K562 (cell line): ENCODE measurements around the gene DNAL4. TPM values are rescaled to one million over a fixed set of nuclear protein-coding genes. Genes with fewer than 3 reads are reported as not detected.

Experiments used
- ATAC-seq: fragments of 200-7000 bp; cut with Tn5 transposase; 3 replicates; pipeline ENCODE4 v1.9.1; 2020; ENCODE audit warnings: moderate library complexity
- BruUV-seq: library from RNA; stranded (reverse); fragments of 400-500 nt; replicated peaks from 2 replicates; lab custom pipeline; 2021; lab: Mats Ljungman, UMichigan
- CTCF ChIA-PET: fragments of 300-600 bp; formaldehyde crosslinking; extraction: SDS; loops from one replicate; lab custom pipeline; 2021; ENCODE audit warnings: low intra/inter-chr PET ratio; lab: Yijun Ruan, JAX
- POLR2A ChIA-PET: fragments of 300-600, 350-650 bp; sonication (Branson Sonifier 250); formaldehyde crosslinking; extraction: SDS; loops from one replicate; lab custom pipeline; 2021; ENCODE audit warnings: antibody characterized with exemption, inconsistent platforms; lab: Yijun Ruan, JAX
- DNase-seq, 4 experiments: peaks; one replicate each; pipeline versions ENCODE4 v3.0.0 to v3.0.0-alpha.2; 2011 to 2018; ENCODE audit warnings: low spot score in 3 of 4, mixed read lengths in 3 of 4; ENCODE audit errors: extremely low read depth in 1 of 4
- FAIRE-seq: peaks from 2 replicates; lab custom pipeline; 2011; peaks lifted over from hg19 to GRCh38; lab: Jason Lieb, UNC
- H2AFZ ChIP-seq: 2 replicates; pipeline ENCODE4 v1.6.0; 2011; ENCODE audit warnings: low read depth, low read length, control low read depth, inconsistent platforms
- H3K27ac ChIP-seq: fragments of 200-600 bp; 3 replicates; pipeline ENCODE4 v1.8.0; 2011; ENCODE audit warnings: low read depth, mild to moderate bottlenecking, control low read depth, inconsistent platforms, low read length, moderate library complexity, mixed read lengths; ENCODE audit errors: extremely low read depth
- H3K27me3 ChIP-seq, 2 experiments: fragments of 300-600 bp in 1 of 2; 2 replicates in 1 of 2; 3 replicates in 1 of 2; pipeline versions ENCODE4 v1.6.0 to v1.8.0; 2011; ENCODE audit warnings: inconsistent platforms in 2 of 2, low read length in 2 of 2, mild to moderate bottlenecking in 1 of 2, mixed read lengths in 1 of 2, moderate library complexity in 1 of 2; ENCODE audit not compliant: control insufficient read depth in 2 of 2, insufficient read depth in 2 of 2
- H3K36me3 ChIP-seq: fragments of 300-600 bp; 3 replicates; pipeline ENCODE4 v1.8.0; 2011; ENCODE audit warnings: mild to moderate bottlenecking, low read length, inconsistent platforms; ENCODE audit not compliant: control insufficient read depth, insufficient read depth
- H3K4me1 ChIP-seq, 2 experiments: fragments of 200-600 bp in 1 of 2; replicated peaks in 1 of 2; 2 replicates in 1 of 2; 3 replicates in 1 of 2; pipeline versions ENCODE4 v1.5.1 to v1.8.0; 2011; ENCODE audit warnings: inconsistent platforms in 2 of 2, low read length in 2 of 2, mild to moderate bottlenecking in 1 of 2, mixed read lengths in 1 of 2, moderate library complexity in 1 of 2; ENCODE audit not compliant: control insufficient read depth in 2 of 2, insufficient read depth in 2 of 2
- H3K4me2 ChIP-seq: 2 replicates; pipeline ENCODE4 v1.6.1; 2011; ENCODE audit warnings: low read length, control low read depth, inconsistent platforms, mixed read lengths; ENCODE audit not compliant: insufficient read depth
- H3K4me3 ChIP-seq: fragments of 200-600 bp; sonication (generic), shearing (Covaris generic); 2 replicates; pipeline ENCODE4 v1.5.1; 2016; ENCODE audit warnings: control low read depth, inconsistent platforms
- H3K79me2 ChIP-seq: fragments of 200-600 bp; 3 replicates; pipeline ENCODE4 v1.8.0; 2011; ENCODE audit warnings: low read length, inconsistent platforms; ENCODE audit not compliant: control insufficient read depth, insufficient read depth
- H3K9ac ChIP-seq, 2 experiments: 2 replicates each; pipeline versions ENCODE4 v1.6.0 to v1.6.1; 2011; ENCODE audit warnings: low read depth in 2 of 2, low read length in 2 of 2, control low read depth in 1 of 2, inconsistent platforms in 1 of 2, mild to moderate bottlenecking in 1 of 2, mixed read lengths in 1 of 2; ENCODE audit not compliant: insufficient read depth in 1 of 2
- H3K9me1 ChIP-seq: one replicate; pipeline ENCODE4 v1.6.0; 2011; ENCODE audit warnings: inconsistent platforms, mild to moderate bottlenecking, low read length, moderate library complexity; ENCODE audit not compliant: control insufficient read depth, insufficient read depth
- H3K9me3 ChIP-seq: replicated peaks from 2 replicates; pipeline ENCODE4 v1.5.1; 2011; ENCODE audit warnings: low read depth, low read length, inconsistent platforms; ENCODE audit not compliant: control insufficient read depth, insufficient read depth
- H4K20me1 ChIP-seq: replicated peaks from 2 replicates; pipeline ENCODE4 v1.6.1; 2011; ENCODE audit warnings: low read length, inconsistent platforms, mixed read lengths; ENCODE audit not compliant: control insufficient read depth, insufficient read depth
- ATF1 ChIP-seq, 2 experiments: fragments of 450-650 bp in 1 of 2; IDR thresholded peaks; 2 replicates each; pipeline ENCODE4 v1.6.1; 2016; ENCODE audit warnings: missing compliant biosample characterization in 1 of 2, missing genetic modification characterization in 1 of 2
- BACH1 ChIP-seq: fragments of 200-800 bp; sonication (Bioruptor generic); IDR thresholded peaks from 2 replicates; pipeline ENCODE4 v1.6.1; 2016; ENCODE audit warnings: missing genetic modification characterization, missing compliant biosample characterization
- CBX2 ChIP-seq: fragments of 200-600 bp; sonication (generic); IDR thresholded peaks from one replicate; pipeline ENCODE4 v1.6.1; 2012; ENCODE audit warnings: mild to moderate bottlenecking, low read length, inconsistent platforms; ENCODE audit not compliant: insufficient read depth, poor library complexity, severe bottlenecking
- FOXJ2 ChIP-seq: fragments of 200-800 bp; sonication (Bioruptor generic); IDR thresholded peaks from 2 replicates; pipeline ENCODE4 v1.6.1; 2016; ENCODE audit warnings: missing genetic modification characterization, missing compliant biosample characterization
- KLF1 ChIP-seq: fragments of 450-650 bp; IDR thresholded peaks from 2 replicates; pipeline ENCODE4 v1.6.1; 2016; ENCODE audit warnings: missing genetic modification characterization, missing compliant biosample characterization
- NKRF ChIP-seq: fragments of 450-650 bp; IDR thresholded peaks from 2 replicates; pipeline ENCODE4 v1.6.1; 2016; ENCODE audit warnings: borderline replicate concordance
- SIN3B ChIP-seq: fragments of 450-650 bp; IDR thresholded peaks from 2 replicates; pipeline ENCODE4 v1.6.1; 2017; ENCODE audit warnings: low read depth, mild to moderate bottlenecking, moderate library complexity
- SMARCA4 ChIP-seq: fragments of 450-650 bp; IDR thresholded peaks from 2 replicates; pipeline ENCODE4 v1.6.1; 2016
- USF2 ChIP-seq: sonication (generic); formaldehyde crosslinking; IDR thresholded peaks from 2 replicates; pipeline ENCODE4 v1.5.0; 2020; ENCODE audit warnings: missing genetic modification reagents
- YY1 ChIP-seq, 3 experiments: IDR thresholded peaks; 2 replicates each; pipeline ENCODE4 v1.6.1; 2011; ENCODE audit warnings: low read length in 2 of 3, mild to moderate bottlenecking in 2 of 3, moderate library complexity in 2 of 3, borderline replicate concordance in 1 of 3, control low read depth in 1 of 3, low read depth in 1 of 3; ENCODE audit not compliant: insufficient read depth in 3 of 3, insufficient replicate concordance in 2 of 3, control insufficient read depth in 1 of 3, insufficient read length in 1 of 3; ENCODE audit errors: extremely low read depth in 1 of 3
- WGBS: fragments of 100-300 bp; shearing (Covaris generic); methylation state at CpG from one replicate; pipeline ENCODE4 v1.1.6; 2016; ENCODE audit warnings: low coverage, mixed read lengths; ENCODE audit not compliant: insufficient coverage; ENCODE audit errors: missing lambda C conversion rate; 5-methylcytosine and 5-hydroxymethylcytosine counted together
- in situ Hi-C: fragments of 300-500 bp; cut with MboI; formaldehyde crosslinking; loops from 4 replicates; pipeline ENCODE4 v1.15.0; 2018; ENCODE audit warnings: inconsistent platforms, mixed read lengths
- intact Hi-C: fragments of 100-400 bp; cut with micrococcal nuclease; formaldehyde crosslinking; loops from 2 replicates; pipeline ENCODE4 v1.14.2; 2022
- polyA plus RNA-seq, 8 experiments: library from polyadenylated mRNA; depleted of rRNA in 4 of 8; stranded (reverse) in 5 of 8; unstranded in 3 of 8; fragments of >200 nt; fragmentation: Nextera tagmentation in 2 of 8; fragmentation: Illumina TruSeq in 1 of 8; extraction: Ambion mirVana in 2 of 8; extraction: Trizol in 1 of 8; gene quantifications; 2 replicates each; pipeline versions ENCODE4 v1.2.1 to v1.2.3, GENCODE V29; 2011 to 2014; ENCODE audit warnings: inconsistent platforms in 1 of 8, missing spikeins in 1 of 8
- total RNA-seq, 7 experiments: library from RNA; depleted of rRNA in 6 of 7; stranded (reverse); fragments of >200 nt in 6 of 7; fragmentation: Illumina TruSeq in 2 of 7; extraction: Trizol in 2 of 7; gene quantifications; 2 replicates each; pipeline versions ENCODE4 v1.2.1 to v1.2.3, GENCODE V29; 2011 to 2021; ENCODE audit warnings: low replicate concordance in 1 of 7

Gene DNAL4
- total and polyA plus RNA-seq, 9 of the 15 experiments (the other 6 are each of a cell fraction or from before 2014, with no cell fraction given), result 0.20 to 9.4 (median 5.2) TPM

GRCh38 chr22:38772623-38772873 is 21.4 kb downstream of the DNAL4 start:
- Histone ChIP-seq H4K20me1 (no peaks in the 10 kb centered on the region), H3K9me1 (no peaks in the 10 kb centered on the region), H3K4me1 (peaks cover 0 to 20% of the 10 kb centered on the region in 2 experiments; a peak in 4 of 5 replicates), H3K4me2 (no peak overlapping the region), H3K79me2 (no peaks in the 10 kb centered on the region), H3K9me3 (no peaks in the 10 kb centered on the region), H3K9ac (peak overlapping the region in 1 of 2 experiments; percentile 64; a peak in 1 of 4 replicates), H2AFZ (peak overlapping the region; percentile 77), H3K27ac (no peak overlapping the region), H3K27me3 (no peaks in the 10 kb centered on the region), H3K4me3 (no peak overlapping the region), H3K36me3 (no peaks in the 10 kb centered on the region)
- intact Hi-C loops, result no loop called here
- ATAC-seq (no peak), DNase-seq (no peak), FAIRE-seq (peak; percentile 29)
- ChIA-PET POLR2A (no interaction called here), CTCF (no interaction called here)
- 58% methylated on average over 6 of the region's 8 CpGs for WGBS
- BruUV-seq, result no TSS peak
- TF ChIP-seq ATF1 (CRISPR knock-in tag; IDR thresholded peaks at IDR 0.05) (no peak), ATF1 (tag; IDR thresholded peaks at IDR 0.05) (no peak), USF2 (CRISPR knock-in tag) (no peak), YY1 (IDR thresholded peaks at IDR 0.05; ENCODE audit: borderline replicate concordance in 1 of 3, control insufficient read depth in 1 of 3, extremely low read depth in 1 of 3, insufficient read depth in 3 of 3, insufficient read length in 1 of 3, insufficient replicate concordance in 2 of 3, low read depth in 1 of 3, low read length in 2 of 3) (no peak), BACH1 (tag) (no peak), KLF1 (tag) (no peak), FOXJ2 (tag) (no peak), SMARCA4 (no peak), CBX2 (no peak), SIN3B (no peak), NKRF (no peak)
- in situ Hi-C loops, result no loop called here
